GM18499 (cell line): ENCODE data around the gene ABHD16B.

ENCODE experiments used
- ATAC-seq: cut with Tn5 transposase; IDR thresholded peaks from one replicate; pipeline ENCODE4 v1.9.1; 2021; ENCODE audit warnings: moderate number of reproducible peaks; ENCODE audit not compliant: insufficient read depth, unreplicated experiment

ABHD16B gene

GRCh38 chr20:63892402-63892801, 31.1 kb downstream of the ABHD16B start:
- ATAC-seq, result no peak

GRCh38 chr20:63893999-63894357, 32.7 kb downstream of the ABHD16B start:
- ATAC-seq, result no peak

GRCh38 chr20:63894358-63895201, 33.3 kb downstream of the ABHD16B start, which contains the start of gene DNAJC5:
DNAJC5 (plus strand) TSS chr20:63895126; CDS start chr20:63928346, 33,220 bp downstream.
- ATAC-seq, result peak; percentile 66

GRCh38 chr20:63895202-63895951, 34.1 kb downstream of the ABHD16B start:
- no peak for ATAC-seq

DNA sequence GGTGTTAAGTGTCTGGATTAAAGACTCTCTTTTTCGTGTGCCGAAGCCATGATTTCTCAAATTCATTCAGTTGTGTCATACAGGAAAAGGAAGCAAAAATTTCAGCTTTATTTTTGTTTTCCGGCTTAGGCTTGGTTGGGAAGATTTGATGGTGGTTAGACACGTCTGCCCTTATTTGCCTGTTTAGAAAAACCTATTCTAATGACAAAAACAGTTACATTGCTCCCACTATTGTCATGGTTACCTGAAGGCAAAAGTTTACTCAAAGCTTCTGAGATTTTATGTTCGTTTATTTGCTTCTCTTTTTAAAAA, 34.6 kb downstream of the ABHD16B start:
- no peak for ATAC-seq

DNA sequence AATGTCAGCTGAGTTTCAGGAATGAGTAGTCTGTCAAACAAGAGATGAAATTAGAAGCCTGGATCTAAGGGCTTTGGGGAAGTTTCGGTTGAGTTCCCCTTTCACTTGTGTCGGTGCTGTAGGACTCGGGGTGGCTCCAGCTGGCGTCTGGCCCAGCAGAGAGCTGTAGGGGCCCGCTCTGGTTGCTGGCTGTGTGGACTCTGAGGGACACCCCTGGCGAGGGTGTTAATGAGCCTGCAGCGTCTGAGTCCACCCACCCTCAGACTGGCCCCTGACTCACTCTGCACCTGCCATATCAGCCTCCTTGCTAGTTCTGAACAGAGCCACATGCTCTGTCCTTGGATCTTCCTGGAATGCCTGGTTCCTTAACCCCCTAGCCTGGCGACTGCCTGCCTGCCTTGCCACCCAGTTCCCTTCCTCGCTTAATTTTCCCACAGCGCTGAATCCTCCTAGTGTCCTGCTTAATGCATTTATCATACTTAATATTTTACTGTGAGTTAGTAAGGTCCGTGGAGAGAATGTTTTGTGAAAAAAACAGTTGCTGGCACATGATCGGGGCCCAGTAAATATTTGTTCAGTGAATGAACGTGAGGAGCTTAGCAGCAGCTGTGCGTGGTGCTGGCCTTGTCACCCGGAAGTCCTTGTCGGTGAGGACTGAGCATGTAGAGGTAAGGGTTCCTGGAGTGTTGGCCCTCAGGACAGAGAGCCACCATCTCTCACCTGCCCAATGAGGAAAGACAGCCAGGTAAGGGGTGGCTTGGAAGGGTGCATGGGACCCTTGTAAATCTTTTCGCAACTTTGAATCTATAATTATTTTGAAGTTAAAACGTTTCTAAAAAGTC, 35.2 kb downstream of the ABHD16B start:
- no peak for ATAC-seq

DNA sequence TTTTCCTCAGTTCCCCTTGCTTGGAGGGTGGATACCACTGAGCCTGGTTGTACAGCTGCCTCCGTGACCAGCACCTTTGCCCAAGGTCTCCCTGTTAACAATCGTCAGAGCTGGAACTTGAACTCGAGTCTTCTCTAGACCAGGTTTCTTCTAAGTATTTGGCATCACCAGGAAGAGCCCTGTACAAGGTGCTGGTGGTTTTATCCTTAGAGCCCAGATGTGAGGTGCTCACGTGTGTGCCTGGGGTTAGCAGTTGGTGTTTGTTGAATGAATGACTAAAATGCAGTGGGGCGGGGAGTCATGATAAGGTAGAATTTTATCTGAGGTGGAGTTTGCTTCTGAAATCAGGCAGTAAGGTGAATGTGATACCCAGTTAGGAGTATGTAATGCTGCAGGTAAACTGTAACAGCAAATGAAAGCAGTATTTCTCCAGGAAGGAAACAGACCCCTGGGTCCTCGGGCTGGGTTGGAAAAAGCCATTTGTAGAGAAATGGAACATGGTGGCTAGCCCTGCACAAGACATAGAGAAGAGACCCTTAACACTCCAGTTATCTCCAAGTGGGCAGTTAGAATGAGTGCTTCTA, 36.8 kb downstream of the ABHD16B start:
- no peak for ATAC-seq

DNA sequence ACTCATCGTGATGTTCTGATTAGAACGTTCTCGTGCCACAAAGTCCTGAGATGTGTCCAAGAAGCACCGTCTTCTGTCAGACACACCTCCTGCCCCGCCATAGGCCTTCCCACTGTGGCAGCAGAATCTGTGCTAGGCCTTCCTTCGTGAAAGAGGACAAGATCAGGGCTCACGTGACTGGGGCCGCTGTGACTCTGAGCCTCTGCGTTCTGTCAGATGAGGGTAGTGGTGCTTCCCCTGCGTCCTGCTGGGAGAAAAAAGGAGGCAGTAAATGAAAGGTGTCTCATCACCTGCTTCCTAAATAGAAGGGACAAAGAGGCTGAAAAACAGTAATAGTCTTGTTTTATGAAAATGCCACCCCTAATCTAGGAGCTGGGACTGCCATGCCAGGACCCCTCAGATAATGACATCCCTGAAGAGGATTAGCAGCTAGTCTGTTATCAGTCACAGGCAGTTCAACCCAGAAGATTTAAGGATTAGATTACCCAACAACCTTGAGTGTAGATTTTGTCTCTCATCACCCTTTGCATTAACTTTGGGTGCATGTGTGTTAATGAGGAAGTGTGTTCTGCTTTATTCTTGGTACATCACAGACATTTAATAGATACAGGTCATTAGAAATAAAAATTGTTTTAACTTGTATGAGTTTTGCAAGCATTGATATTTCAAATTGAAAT, 37.7 kb downstream of the ABHD16B start:
- ATAC-seq, result no peak

GRCh38 chr20:63900413-63900812, 39.1 kb downstream of the ABHD16B start:
- ATAC-seq, result no peak

- no peak for ATAC-seq
These were observed 42.7 kb downstream of the ABHD16B start for GRCh38 chr20:63903796-63904561.

DNA sequence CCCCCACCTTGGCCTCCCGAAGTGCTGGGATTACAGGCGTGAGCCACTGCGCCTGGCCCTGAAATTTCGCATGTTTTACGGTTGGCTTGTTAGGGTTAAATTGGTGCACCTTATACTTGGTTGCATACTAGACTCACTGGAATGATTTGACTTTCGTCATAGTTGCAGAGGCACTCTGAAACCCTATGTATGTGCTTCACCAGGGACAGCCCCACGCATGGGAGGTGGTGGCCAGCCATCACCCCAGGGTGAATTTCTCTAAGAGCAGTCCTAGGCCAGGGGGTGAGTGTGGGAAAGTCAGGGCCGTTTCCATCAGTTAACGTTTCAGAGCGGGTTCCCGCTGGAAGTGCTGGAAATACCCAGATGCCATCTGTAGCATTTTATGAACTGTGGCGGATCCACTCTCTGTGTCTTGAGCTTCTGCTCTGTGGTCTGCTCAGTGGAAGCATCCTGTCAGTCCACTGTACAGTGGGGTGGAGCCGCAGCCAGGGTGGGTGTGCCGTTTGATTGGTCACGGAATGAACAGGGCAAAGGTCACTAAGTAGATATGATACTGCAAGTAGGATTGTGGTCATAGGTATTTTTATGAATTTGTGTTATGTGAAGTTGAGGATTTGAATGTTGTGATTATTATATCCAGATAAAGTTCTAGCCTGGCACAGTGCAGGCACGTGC, 46.8 kb downstream of the ABHD16B start:
- no peak for ATAC-seq

GRCh38 chr20:63911176-63911575, 49.9 kb downstream of the ABHD16B start:
- ATAC-seq, result no peak
